Ascending aorta (tissue), 2 donors: ENCODE measurements around the gene SLC25A1. TPM values are rescaled to one million over a fixed set of nuclear protein-coding genes. Genes with fewer than 3 reads are reported as not detected.

Experiments used
- DNase-seq, 2 donors: peaks; one replicate each; pipeline ENCODE4 v3.0.0-alpha.2; 2019; ENCODE audit warnings: low spot score in 2 of 2
- H3K27ac ChIP-seq, 2 donors: fragments of 200-600 bp; sonication (generic); one replicate each; pipeline ENCODE4 v1.5.1; 2016 to 2017; ENCODE audit warnings: mild to moderate bottlenecking in 1 of 2
- H3K27me3 ChIP-seq: fragments of 200-600 bp; sonication (generic); one replicate; pipeline ENCODE4 v1.5.1; 2017
- H3K36me3 ChIP-seq, 2 donors: fragments of 200-600 bp; sonication (generic); one replicate each; pipeline ENCODE4 v1.5.1; 2016
- H3K4me1 ChIP-seq, 2 donors: fragments of 200-600 bp; sonication (generic); one replicate each; pipeline ENCODE4 v1.5.1; 2016 to 2017; ENCODE audit warnings: mild to moderate bottlenecking in 1 of 2
- H3K4me3 ChIP-seq, 2 donors: fragments of 200-600 bp; sonication (generic); one replicate each; pipeline ENCODE4 v1.5.1; 2016 to 2017; ENCODE audit warnings: mild to moderate bottlenecking in 1 of 2
- H3K9me3 ChIP-seq, 2 donors: fragments of 200-600 bp; sonication (generic); one replicate each; pipeline ENCODE4 v1.5.1; 2016
- CTCF ChIP-seq, 3 experiments: fragments of 200-600 bp in 2 of 3; fragments of 450-650 bp in 1 of 3; sonication (generic) in 2 of 3; IDR thresholded peaks; one replicate each; pipeline ENCODE4 v1.5.1; 2016 to 2019; ENCODE audit warnings: antibody characterized with exemption in 3 of 3, mild to moderate bottlenecking in 1 of 3, moderate library complexity in 1 of 3
- intact Hi-C: fragments of 100-400 bp; cut with DNase I; formaldehyde crosslinking; loops from one replicate; pipeline ENCODE4 v1.15.1; 2023
- total RNA-seq: library from RNA; depleted of rRNA; stranded (reverse); fragments of >200 nt; gene quantifications from one replicate; pipeline ENCODE4 v1.1.0, GENCODE V29; 2016

The SLC25A1 gene
- total RNA-seq, 1 donor from 2014 or later = 89.3 TPM

DNA sequence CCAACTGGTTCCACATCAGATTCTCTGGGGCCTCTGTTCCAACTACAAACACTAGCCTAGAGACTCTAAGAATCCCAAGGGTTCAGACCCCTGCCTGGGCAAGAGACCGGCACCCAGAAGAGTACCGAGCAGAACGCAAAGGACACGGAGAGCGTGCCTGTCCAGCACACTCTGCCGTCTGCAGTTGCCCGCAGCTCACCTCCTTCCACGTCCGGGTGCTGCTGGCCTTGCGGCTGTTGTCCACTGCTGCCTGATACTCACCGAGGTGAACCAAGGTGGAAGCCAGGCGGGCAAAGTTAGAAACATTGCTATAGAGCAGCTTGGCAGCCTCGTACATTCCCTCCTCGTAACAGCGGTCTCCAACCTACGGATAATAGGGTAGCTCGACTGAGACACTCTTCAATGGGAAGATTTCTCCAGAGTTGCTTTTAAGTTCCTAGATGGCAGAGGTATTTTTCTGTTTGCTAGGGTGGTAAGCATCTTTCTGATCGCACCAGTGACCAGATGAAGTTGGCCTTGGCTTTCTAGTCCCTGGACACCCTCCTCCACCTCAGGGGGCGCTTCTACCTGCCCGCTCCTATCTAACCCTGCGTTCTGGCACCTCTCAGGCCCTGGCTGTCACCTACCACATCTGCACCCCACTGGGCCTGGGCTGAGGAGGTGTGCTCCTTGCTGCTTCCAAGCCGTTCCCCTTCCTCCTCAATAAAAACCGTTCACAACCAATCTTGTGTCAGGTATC, 22.8 kb upstream of the SLC25A1 start:
- intact Hi-C loops = no loop called here
- Histone ChIP-seq H3K9me3 (no peaks in the 10 kb centered on the region), H3K27me3 (no peaks in the 10 kb centered on the region), H3K4me3 (no peak overlapping the region), H3K27ac (no peak overlapping the region), H3K4me1 (no peaks in the 10 kb centered on the region), H3K36me3 (no peaks in the 10 kb centered on the region)
- no peak for DNase-seq
- no peak for TF ChIP-seq CTCF (IDR thresholded peaks at IDR 0.05)

DNA sequence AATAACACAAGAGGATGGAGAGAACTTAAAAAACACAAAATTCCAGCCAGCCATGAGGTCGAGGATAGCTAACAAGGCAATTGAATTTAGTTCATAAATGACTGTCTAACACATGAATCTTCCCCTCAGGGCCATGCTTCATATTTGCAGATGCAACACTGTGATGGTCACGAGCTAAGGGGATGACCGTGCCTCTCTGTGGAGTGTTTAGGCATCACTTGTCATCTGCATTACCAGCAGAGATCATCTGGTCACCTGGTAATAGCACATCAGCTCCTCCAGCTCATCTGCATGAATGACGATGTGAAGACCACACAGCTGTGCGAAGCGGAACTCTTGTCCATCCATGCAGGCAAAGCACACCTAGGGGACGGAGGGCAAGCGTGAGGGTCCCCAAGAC, 20.9 kb upstream of the SLC25A1 start:
- TF ChIP-seq CTCF (IDR thresholded peaks at IDR 0.05) = no peak
- Histone ChIP-seq H3K36me3 (peaks cover 0 to 3% of the 10 kb centered on the region in 2 donors), H3K27me3 (no peaks in the 10 kb centered on the region), H3K9me3 (no peaks in the 10 kb centered on the region), H3K4me1 (no peaks in the 10 kb centered on the region), H3K27ac (no peak overlapping the region), H3K4me3 (no peak overlapping the region)
- intact Hi-C loops = no loop called here
- DNase-seq = no peak

DNA sequence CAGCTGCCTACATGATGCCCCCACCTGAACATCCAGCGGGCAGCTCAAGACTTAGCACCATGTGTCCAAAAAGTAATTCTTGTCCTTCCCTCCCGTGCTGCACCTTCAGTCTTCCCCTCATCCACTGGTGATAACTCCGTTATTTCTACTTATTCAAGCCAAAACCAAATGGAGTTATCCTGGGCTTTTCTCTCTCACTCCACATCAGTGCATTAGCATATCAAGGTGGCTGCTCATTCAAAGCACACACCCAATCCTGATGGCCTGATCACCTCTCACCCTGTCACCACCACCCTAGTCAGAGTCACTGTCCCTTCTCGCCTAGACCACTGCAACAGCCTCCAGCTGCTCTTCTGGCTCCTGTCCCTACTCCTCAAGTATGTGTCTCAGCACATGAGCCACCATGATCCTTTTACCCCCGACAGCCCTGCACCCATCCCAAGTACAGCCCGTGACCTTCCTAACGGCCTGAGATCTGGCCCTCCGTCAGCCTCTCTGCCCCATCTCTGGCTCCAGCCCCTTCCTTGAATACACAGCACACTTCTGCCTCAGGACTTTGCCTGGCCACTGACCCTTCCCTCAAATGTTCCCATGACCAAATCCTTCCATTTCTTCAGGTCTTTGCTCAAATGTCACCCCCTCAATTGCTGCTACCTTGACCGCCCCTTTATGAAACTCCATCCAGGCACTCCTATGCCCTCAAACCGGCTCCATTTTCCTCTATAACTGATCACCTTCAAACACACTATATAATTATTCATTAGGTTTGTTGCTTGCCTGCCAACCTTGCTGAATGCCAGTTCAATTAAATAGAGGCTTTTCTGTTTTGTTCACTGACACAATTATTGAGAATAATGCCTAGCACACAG, 19.7 kb upstream of the SLC25A1 start:
- H3K27ac ChIP-seq = no peak overlapping the region
- intact Hi-C loops = no loop called here
- no peak for TF ChIP-seq CTCF (IDR thresholded peaks at IDR 0.05)
- no peaks in the 10 kb centered on the region for H3K9me3 ChIP-seq
- H3K4me1 ChIP-seq = no peaks in the 10 kb centered on the region
- no peak for DNase-seq
- no peaks in the 10 kb centered on the region for H3K27me3 ChIP-seq
- peaks cover 0 to 3% of the 10 kb centered on the region in 2 donors for H3K36me3 ChIP-seq
- H3K4me3 ChIP-seq = no peak overlapping the region

- peaks cover 0 to 3% of the 10 kb centered on the region in 2 donors for H3K36me3 ChIP-seq
- no peak for TF ChIP-seq CTCF (IDR thresholded peaks at IDR 0.05)
- H3K4me3 ChIP-seq = no peak overlapping the region
- DNase-seq = no peak
- no peak overlapping the region for H3K27ac ChIP-seq
- H3K4me1 ChIP-seq = no peaks in the 10 kb centered on the region
- H3K27me3 ChIP-seq = no peaks in the 10 kb centered on the region
- intact Hi-C loops = no loop called here
- H3K9me3 ChIP-seq = no peaks in the 10 kb centered on the region
Measured at GRCh38 chr22:19196841-19197612, 18.5 kb upstream of the SLC25A1 start.

GRCh38 chr22:19195796-19196731, 17.5 kb upstream of the SLC25A1 start:
- Histone ChIP-seq H3K4me3 (no peak overlapping the region), H3K36me3 (peaks cover 0 to 3% of the 10 kb centered on the region in 2 donors), H3K27me3 (no peaks in the 10 kb centered on the region), H3K4me1 (no peaks in the 10 kb centered on the region), H3K27ac (no peak overlapping the region), H3K9me3 (no peaks in the 10 kb centered on the region)
- no peak for DNase-seq
- intact Hi-C loops = no loop called here
- TF ChIP-seq CTCF (IDR thresholded peaks at IDR 0.05) = no peak
